ENCODE results near the gene RPL21. TPM values are rescaled to one million over a fixed set of nuclear protein-coding genes. Genes with fewer than 3 reads are reported as not detected.
"Not testable (repeated sequence)": the region's sequence is repeated elsewhere in the genome, so short reads cannot be mapped to it uniquely, and the experiment has no call there.

The RPL21 gene
- 100 to 1,000 TPM; 742 to 774 TPM for total RNA-seq

DNA sequence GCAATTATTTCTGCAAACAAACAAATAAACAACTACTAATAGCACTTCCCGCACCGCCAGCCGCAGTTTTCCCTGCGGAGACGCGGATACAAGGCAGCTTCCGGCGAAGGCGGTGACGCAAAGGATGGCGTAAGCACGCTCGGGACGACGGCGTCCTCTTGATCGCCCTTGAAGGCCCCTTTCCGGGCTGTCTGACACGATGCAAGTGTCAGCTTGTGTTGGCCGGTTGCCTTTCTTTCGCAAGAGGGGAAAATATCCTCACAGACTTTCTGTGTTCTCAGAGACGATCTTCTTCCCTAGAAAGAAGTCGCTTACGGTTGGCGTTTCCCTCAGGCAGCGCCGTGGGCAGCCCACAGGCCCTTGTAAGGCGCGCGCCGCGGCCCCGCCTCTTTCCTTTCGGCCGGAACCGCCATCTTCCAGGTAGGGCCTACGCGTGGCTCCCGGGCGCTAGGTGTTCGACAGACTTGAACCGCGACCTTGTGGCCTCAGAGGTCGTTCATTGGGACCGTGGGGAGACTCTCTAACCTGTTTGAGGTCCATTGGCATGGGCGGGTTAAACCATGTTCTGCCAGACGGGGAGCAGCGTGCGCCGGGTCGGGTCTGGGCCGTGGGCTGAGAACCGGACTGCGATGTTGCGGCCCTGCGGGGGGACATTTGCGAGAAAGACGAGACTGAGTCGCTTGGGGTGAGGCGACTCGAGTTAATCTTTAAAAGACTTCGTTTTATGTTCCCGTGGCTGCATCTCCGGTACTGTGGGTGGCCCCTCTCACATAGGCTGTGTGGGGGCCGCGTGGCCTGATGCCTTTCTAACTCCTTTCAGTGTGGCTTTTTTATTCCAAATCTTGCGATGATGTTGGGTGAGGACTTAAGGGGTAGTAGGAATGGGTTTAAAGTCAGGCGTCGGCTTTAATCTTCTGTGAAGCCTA lies at the start of gene RPL21:
RPL21 (plus strand) TSS at position 393 of the 926 bp plus-strand sequence. CDS start 2,219 bp downstream, outside the sequence.
- DNase-seq, result peak; percentile 90
- Mint-ChIP-seq H3K9me3 (no peaks in the 10 kb centered on the region), H3K36me3 (ENCODE audit: low read depth) (peaks cover 42% of the 10 kb centered on the region), H3K4me1 (peaks cover 43% of the 10 kb centered on the region), H3K27me3 (no peaks in the 10 kb centered on the region), H3K4me3 (peak within 1 kb of the TSS; percentile 96), H3K27ac (peak within 1 kb of the TSS; percentile 97)
- CTCF ChIA-PET, result interaction anchor here (1.0 kb wide), 1 partner anchor 19 kb away, joined by 6 read pairs; the partner anchor contains the start of gene RASL11A
- POLR2A ChIA-PET, result interaction anchor here (0.8 to 1.1 kb wide), 17 partner anchors 10 to 369 kb away, joined by 3 to 10 read pairs (median 4); partner anchors contain the start of genes GTF3A, LNX2, RASL11A and USP12

DNA sequence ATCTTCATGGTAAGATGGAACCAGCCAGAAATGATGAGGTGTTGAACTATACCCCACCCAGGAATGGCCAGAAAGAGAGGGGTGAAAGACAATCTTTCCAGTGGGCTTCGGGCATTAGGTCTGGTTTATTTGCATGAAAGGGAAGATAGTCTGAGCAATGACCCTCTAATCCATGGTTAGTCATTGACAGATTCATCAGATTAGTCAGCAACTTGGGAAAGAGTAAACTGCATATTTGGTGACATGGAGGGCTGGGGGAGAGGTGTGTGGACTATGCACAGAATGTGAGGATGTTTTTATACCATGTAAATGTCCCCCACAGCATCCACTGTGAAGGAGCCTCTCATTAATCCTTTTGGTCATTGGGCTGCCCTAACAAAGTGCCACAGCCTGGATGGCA lies 49.7 kb upstream of the RPL21 start:
- no peak overlapping the region for H3K4me3 Mint-ChIP-seq
- peaks cover 11% of the 10 kb centered on the region for H3K4me1 Mint-ChIP-seq
- no peaks in the 10 kb centered on the region for H3K27me3 Mint-ChIP-seq
- no peaks in the 10 kb centered on the region for H3K9me3 Mint-ChIP-seq
- no peak for DNase-seq
- peaks cover 5% of the 10 kb centered on the region for H3K36me3 Mint-ChIP-seq (ENCODE audit: low read depth)
- POLR2A ChIA-PET, result no interaction called here
- CTCF ChIA-PET, result no interaction called here
- H3K27ac Mint-ChIP-seq, result no peak overlapping the region

DNA sequence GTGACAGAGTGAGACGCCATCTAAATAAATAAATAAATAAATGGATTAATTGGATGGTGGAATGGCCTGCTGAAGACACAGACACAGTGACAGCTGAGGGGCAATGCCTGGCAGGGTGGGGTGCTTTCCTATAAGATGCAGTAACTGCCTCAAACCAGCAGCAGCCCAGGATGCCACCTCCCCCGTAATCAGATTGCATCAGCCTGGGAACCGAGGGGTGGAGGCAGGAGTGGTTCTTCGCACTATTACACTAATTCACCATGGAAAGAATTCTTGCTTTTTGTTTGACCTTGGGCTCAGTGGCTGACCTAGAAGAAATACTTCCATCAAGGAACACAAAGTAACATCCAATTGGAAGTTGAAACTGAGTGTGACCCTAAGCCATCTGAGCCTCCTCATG lies 48.2 kb upstream of the RPL21 start:
- peaks cover 11% of the 10 kb centered on the region for H3K4me1 Mint-ChIP-seq
- no peak for DNase-seq
- H3K36me3 Mint-ChIP-seq (ENCODE audit: low read depth), result peaks cover under 1% of the 10 kb centered on the region
- POLR2A ChIA-PET, result no interaction called here
- no peak overlapping the region for H3K27ac Mint-ChIP-seq
- peaks cover 2% of the 10 kb centered on the region for H3K27me3 Mint-ChIP-seq
- no peak overlapping the region for H3K4me3 Mint-ChIP-seq
- CTCF ChIA-PET, result no interaction called here
- no peaks in the 10 kb centered on the region for H3K9me3 Mint-ChIP-seq

GRCh38 chr13:27203854-27204253 lies 47.5 kb upstream of the RPL21 start:
- CTCF ChIA-PET, result no interaction called here
- Mint-ChIP-seq H3K27ac (no peak overlapping the region), H3K4me3 (no peak overlapping the region), H3K36me3 (ENCODE audit: low read depth) (no peaks in the 10 kb centered on the region), H3K9me3 (no peaks in the 10 kb centered on the region), H3K27me3 (peaks cover 2% of the 10 kb centered on the region), H3K4me1 (peaks cover 11% of the 10 kb centered on the region)
- POLR2A ChIA-PET, result no interaction called here
- no peak for DNase-seq

GRCh38 chr13:27208514-27208913 lies 42.8 kb upstream of the RPL21 start:
- Mint-ChIP-seq H3K36me3 (ENCODE audit: low read depth) (no peaks in the 10 kb centered on the region), H3K4me1 (peaks cover 6% of the 10 kb centered on the region), H3K27me3 (peaks cover 2% of the 10 kb centered on the region), H3K27ac (no peak overlapping the region), H3K4me3 (no peak overlapping the region), H3K9me3 (no peaks in the 10 kb centered on the region)
- no peak for DNase-seq
- POLR2A ChIA-PET, result no interaction called here
- CTCF ChIA-PET, result no interaction called here

DNA sequence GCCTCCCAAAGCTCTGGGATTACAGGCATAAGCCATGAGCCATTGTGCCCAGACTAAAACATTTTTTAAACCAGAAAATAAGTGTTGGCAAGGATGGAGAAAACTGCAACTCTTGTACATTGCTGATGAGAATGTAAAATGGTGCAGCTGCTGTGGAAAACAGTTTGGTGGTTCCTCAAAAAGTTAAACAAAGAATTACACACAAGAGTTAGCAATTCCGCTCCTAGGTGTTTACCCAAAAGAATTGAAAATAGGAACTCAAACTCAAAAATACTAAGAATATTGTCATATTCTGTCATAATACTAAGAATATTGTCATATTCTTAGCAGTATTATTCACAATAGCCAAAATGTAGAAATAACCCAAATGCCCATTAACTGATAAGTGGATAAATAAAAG lies 40.1 kb upstream of the RPL21 start:
- DNase-seq, result no peak
- Mint-ChIP-seq H3K4me3 (no peak overlapping the region), H3K27me3 (peaks cover 2% of the 10 kb centered on the region), H3K27ac (no peak overlapping the region), H3K9me3 (no peaks in the 10 kb centered on the region), H3K4me1 (peaks cover 6% of the 10 kb centered on the region), H3K36me3 (ENCODE audit: low read depth) (no peaks in the 10 kb centered on the region)
- POLR2A ChIA-PET, result no interaction called here
- CTCF ChIA-PET, result no interaction called here

DNA sequence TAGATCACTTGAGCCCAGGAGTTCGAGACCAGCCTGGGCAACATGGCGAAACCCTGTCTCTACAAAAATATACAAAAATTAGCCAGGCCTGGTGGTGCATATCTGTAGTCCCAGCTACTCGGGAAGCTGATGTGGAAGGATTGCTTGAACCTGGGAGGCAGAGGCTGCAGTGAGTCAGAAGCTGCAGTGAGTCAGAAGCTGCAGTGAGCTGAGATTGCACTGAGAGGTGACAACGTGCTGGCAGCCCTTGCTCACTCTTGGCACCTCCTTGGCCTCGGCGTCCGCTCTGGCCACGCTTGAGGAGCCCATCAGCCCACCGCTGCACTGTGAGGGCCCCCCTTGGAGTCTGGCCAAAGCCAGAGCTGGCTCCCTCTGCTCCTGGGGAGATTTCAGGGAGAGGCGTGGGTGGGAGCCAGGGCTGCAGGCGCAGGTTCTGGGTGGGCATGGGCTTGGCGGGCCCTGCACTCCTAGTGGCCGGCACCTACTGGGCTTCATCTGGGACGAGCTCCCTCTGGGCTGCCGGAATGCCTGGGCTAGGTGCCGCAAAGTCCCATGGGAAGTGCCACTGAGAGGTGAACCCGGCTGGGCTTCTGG lies 39.5 kb upstream of the RPL21 start:
- Mint-ChIP-seq H3K36me3 (ENCODE audit: low read depth) (no peaks in the 10 kb centered on the region), H3K4me1 (peaks cover 6% of the 10 kb centered on the region), H3K9me3 (no peaks in the 10 kb centered on the region), H3K27me3 (peaks cover 2% of the 10 kb centered on the region), H3K27ac (no peak overlapping the region), H3K4me3 (no peak overlapping the region)
- ChIA-PET CTCF (interaction anchor here (1.5 kb wide), 1 partner anchor 11 kb away, joined by 3 read pairs; no protein-coding TSS in a partner anchor), POLR2A (no interaction called here)
- no peak for DNase-seq

DNA sequence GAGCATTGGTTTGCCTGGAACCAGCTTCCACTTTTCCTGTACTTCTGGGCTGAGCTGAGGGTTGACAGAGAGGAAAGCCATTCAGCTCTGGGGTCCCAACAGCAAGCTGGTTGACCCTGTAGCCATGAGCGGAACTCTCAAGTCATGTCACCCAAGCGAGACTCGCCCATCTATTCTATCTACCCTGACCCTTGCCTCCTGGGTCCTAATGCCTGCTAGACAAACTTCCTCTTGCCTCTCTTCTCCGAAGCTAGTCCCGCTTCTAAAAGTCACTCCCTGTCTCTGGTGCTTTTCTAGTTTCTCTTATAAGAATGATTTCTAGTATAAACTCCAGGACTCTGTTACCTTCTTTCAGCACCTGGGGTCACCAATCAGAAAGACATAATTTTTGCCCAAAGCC lies 38.0 kb upstream of the RPL21 start:
- POLR2A ChIA-PET; H3K4me1 Mint-ChIP-seq; H3K9me3 Mint-ChIP-seq; DNase-seq; H3K27me3 Mint-ChIP-seq; H3K4me3 Mint-ChIP-seq; H3K27ac Mint-ChIP-seq; H3K36me3 Mint-ChIP-seq (ENCODE audit: low read depth): not testable (repeated sequence)
- CTCF ChIA-PET, result interaction anchor here (1.3 to 1.5 kb wide), 2 partner anchors 13 to 228 kb away, joined by 3 read pairs; no protein-coding TSS in a partner anchor

GRCh38 chr13:27217791-27218190 lies 33.6 kb upstream of the RPL21 start:
- H3K36me3 Mint-ChIP-seq (ENCODE audit: low read depth); CTCF ChIA-PET; POLR2A ChIA-PET: not testable (repeated sequence)

GRCh38 chr13:27218861-27219260 lies 32.5 kb upstream of the RPL21 start:
- H3K4me1 Mint-ChIP-seq; H3K27ac Mint-ChIP-seq; H3K36me3 Mint-ChIP-seq (ENCODE audit: low read depth); DNase-seq; H3K4me3 Mint-ChIP-seq; H3K27me3 Mint-ChIP-seq; H3K9me3 Mint-ChIP-seq; CTCF ChIA-PET; POLR2A ChIA-PET: not testable (repeated sequence)

More at GRCh38 chr13:27217791-27218190, 33.6 kb upstream of the RPL21 start:
- H3K27me3 Mint-ChIP-seq, H3K4me1 Mint-ChIP-seq, H3K4me3 Mint-ChIP-seq, DNase-seq, H3K27ac Mint-ChIP-seq, H3K9me3 Mint-ChIP-seq: not testable (repeated sequence)

GRCh38 chr13:27219611-27220010 lies 31.7 kb upstream of the RPL21 start:
- DNase-seq, result no peak
- POLR2A ChIA-PET, result no interaction called here
- H3K4me3 Mint-ChIP-seq, result no peak overlapping the region
- H3K4me1 Mint-ChIP-seq, result no peaks in the 10 kb centered on the region
- no peak overlapping the region for H3K27ac Mint-ChIP-seq
- CTCF ChIA-PET, result no interaction called here
- peaks cover 8% of the 10 kb centered on the region for H3K27me3 Mint-ChIP-seq
- H3K9me3 Mint-ChIP-seq, result peaks cover 3% of the 10 kb centered on the region
- H3K36me3 Mint-ChIP-seq (ENCODE audit: low read depth), result peaks cover 4% of the 10 kb centered on the region

- H3K27ac Mint-ChIP-seq; POLR2A ChIA-PET; DNase-seq; CTCF ChIA-PET; H3K9me3 Mint-ChIP-seq; H3K4me3 Mint-ChIP-seq; H3K4me1 Mint-ChIP-seq; H3K36me3 Mint-ChIP-seq (ENCODE audit: low read depth): not testable (repeated sequence)
- H3K27me3 Mint-ChIP-seq, result peaks cover 18% of the 10 kb centered on the region
Measured at GRCh38 chr13:27222100-27222499, 29.3 kb upstream of the RPL21 start.

GRCh38 chr13:27226991-27227390 lies 24.4 kb upstream of the RPL21 start:
- H3K4me1 Mint-ChIP-seq, result no peaks in the 10 kb centered on the region
- peaks cover 17% of the 10 kb centered on the region for H3K27me3 Mint-ChIP-seq
- ChIA-PET CTCF (no interaction called here), POLR2A (no interaction called here)
- H3K4me3 Mint-ChIP-seq, result no peak overlapping the region
- H3K9me3 Mint-ChIP-seq, result peaks cover 1% of the 10 kb centered on the region
- H3K27ac Mint-ChIP-seq, result no peak overlapping the region
- no peak for DNase-seq
- peaks cover 1% of the 10 kb centered on the region for H3K36me3 Mint-ChIP-seq (ENCODE audit: low read depth)

DNA sequence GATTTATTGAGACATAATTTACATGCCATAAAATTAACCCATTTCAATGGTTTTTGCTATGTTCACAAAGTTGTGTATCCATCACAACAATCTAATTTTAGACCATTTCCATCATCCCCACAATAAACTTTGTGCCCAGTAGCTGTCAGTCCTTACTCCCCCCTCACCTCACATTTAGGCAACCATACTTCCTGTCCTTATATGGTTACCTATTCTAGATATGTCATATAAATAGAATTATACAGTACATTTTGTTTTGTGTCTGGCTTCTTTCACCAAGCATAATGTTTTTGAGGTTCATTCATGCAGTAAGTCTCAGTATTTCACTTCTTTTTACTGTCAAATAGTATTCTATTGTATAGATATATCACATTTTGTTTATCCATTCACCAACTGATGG lies 23.2 kb upstream of the RPL21 start:
- no peaks in the 10 kb centered on the region for H3K4me1 Mint-ChIP-seq
- peaks cover 7% of the 10 kb centered on the region for H3K36me3 Mint-ChIP-seq (ENCODE audit: low read depth)
- H3K4me3 Mint-ChIP-seq, result no peak overlapping the region
- H3K27me3 Mint-ChIP-seq, result peaks cover 16% of the 10 kb centered on the region
- H3K9me3 Mint-ChIP-seq, result peaks cover 3% of the 10 kb centered on the region
- POLR2A ChIA-PET, result no interaction called here
- no peak for DNase-seq
- no peak overlapping the region for H3K27ac Mint-ChIP-seq
- CTCF ChIA-PET, result no interaction called here
